SK-N-SH treated with all-trans-retinoic acid at 6 μM for 48 hours (cell line): ENCODE results near the gene SPDL1.
"Not testable (repeated sequence)": the region's sequence is repeated elsewhere in the genome, so short reads cannot be mapped to it uniquely, and the experiment has no call there.

Source experiments
- ESRRG ChIP-seq: fragments of 250-450 bp; sonication (Bioruptor Pico); IDR thresholded peaks from 2 replicates; pipeline ENCODE4 v1.6.1; 2021; ENCODE audit warnings: mild to moderate bottlenecking
- ISL1 ChIP-seq: fragments of 250-450 bp; sonication (Bioruptor Pico); IDR thresholded peaks from 2 replicates; pipeline ENCODE4 v2.1.2; 2022; ENCODE audit warnings: mild to moderate bottlenecking, moderate library complexity
- PPARA ChIP-seq: fragments of 250-450 bp; sonication (Bioruptor Pico); IDR thresholded peaks from 2 replicates; pipeline ENCODE4 v1.5.0; 2020; ENCODE audit warnings: mild to moderate bottlenecking, borderline replicate concordance
- SNAI2 ChIP-seq: fragments of 250-450 bp; sonication (Bioruptor Pico); IDR thresholded peaks from 2 replicates; pipeline ENCODE4 v1.5.0; 2020; ENCODE audit warnings: mild to moderate bottlenecking, moderate library complexity
- TCF4 ChIP-seq: fragments of 250-450 bp; sonication (Bioruptor Pico); IDR thresholded peaks from 2 replicates; pipeline ENCODE4 v1.8.0; 2021; ENCODE audit warnings: mild to moderate bottlenecking, moderate library complexity, borderline replicate concordance
- ZFP3 ChIP-seq: fragments of 250-450 bp; sonication (Bioruptor Pico); IDR thresholded peaks from 2 replicates; pipeline ENCODE4 v1.5.0; 2020; ENCODE audit warnings: mild to moderate bottlenecking, moderate library complexity
- ZFP30 ChIP-seq: fragments of 450-650 bp; formaldehyde crosslinking; IDR thresholded peaks from 2 replicates; pipeline ENCODE4 v1.5.0; 2022; ENCODE audit warnings: mild to moderate bottlenecking, moderate library complexity
- TF ChIP-seq, protein P1 (sequence below): fragments of 250-450 bp; sonication (Bioruptor Pico); IDR thresholded peaks from 2 replicates; pipeline ENCODE4 v1.5.0; 2020; ENCODE audit warnings: mild to moderate bottlenecking, moderate library complexity
- TF ChIP-seq, protein P2 (sequence below): fragments of 250-450 bp; sonication (Bioruptor Pico); IDR thresholded peaks from 2 replicates; pipeline ENCODE4 v1.8.0; 2020; ENCODE audit warnings: mild to moderate bottlenecking, moderate library complexity, borderline replicate concordance
- TF ChIP-seq, protein P3 (sequence below): fragments of 250-450 bp; sonication (Bioruptor Pico); IDR thresholded peaks from 2 replicates; pipeline ENCODE4 v1.5.1; 2020; ENCODE audit warnings: low read depth, mild to moderate bottlenecking, moderate library complexity

DNA sequence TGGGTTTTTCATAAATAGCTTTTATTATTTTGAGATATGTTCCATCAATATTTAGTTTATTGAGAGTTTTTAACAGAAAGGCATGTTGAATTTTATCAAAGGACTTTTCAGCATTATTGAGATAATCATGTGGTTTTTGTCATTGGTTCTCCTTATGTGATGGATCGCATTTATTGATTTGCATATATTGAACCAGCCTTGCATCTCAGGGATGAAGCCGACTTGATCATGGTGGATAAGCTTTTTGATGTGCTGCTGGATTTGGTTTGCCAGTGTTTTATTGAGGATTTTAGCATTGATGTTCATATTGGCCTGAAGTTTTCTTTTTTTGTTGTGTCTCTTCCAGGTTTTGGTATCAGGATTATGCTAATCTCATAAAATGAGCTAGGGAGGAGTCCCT, 40.7 kb downstream of the SPDL1 start:
- TF ChIP-seq, protein P1, sequence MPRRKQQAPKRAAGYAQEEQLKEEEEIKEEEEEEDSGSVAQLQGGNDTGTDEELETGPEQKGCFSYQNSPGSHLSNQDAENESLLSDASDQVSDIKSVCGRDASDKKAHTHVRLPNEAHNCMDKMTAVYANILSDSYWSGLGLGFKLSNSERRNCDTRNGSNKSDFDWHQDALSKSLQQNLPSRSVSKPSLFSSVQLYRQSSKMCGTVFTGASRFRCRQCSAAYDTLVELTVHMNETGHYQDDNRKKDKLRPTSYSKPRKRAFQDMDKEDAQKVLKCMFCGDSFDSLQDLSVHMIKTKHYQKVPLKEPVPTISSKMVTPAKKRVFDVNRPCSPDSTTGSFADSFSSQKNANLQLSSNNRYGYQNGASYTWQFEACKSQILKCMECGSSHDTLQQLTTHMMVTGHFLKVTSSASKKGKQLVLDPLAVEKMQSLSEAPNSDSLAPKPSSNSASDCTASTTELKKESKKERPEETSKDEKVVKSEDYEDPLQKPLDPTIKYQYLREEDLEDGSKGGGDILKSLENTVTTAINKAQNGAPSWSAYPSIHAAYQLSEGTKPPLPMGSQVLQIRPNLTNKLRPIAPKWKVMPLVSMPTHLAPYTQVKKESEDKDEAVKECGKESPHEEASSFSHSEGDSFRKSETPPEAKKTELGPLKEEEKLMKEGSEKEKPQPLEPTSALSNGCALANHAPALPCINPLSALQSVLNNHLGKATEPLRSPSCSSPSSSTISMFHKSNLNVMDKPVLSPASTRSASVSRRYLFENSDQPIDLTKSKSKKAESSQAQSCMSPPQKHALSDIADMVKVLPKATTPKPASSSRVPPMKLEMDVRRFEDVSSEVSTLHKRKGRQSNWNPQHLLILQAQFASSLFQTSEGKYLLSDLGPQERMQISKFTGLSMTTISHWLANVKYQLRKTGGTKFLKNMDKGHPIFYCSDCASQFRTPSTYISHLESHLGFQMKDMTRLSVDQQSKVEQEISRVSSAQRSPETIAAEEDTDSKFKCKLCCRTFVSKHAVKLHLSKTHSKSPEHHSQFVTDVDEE (CRISPR knock-in tag) = not testable (repeated sequence)
- TF ChIP-seq, protein P2, sequence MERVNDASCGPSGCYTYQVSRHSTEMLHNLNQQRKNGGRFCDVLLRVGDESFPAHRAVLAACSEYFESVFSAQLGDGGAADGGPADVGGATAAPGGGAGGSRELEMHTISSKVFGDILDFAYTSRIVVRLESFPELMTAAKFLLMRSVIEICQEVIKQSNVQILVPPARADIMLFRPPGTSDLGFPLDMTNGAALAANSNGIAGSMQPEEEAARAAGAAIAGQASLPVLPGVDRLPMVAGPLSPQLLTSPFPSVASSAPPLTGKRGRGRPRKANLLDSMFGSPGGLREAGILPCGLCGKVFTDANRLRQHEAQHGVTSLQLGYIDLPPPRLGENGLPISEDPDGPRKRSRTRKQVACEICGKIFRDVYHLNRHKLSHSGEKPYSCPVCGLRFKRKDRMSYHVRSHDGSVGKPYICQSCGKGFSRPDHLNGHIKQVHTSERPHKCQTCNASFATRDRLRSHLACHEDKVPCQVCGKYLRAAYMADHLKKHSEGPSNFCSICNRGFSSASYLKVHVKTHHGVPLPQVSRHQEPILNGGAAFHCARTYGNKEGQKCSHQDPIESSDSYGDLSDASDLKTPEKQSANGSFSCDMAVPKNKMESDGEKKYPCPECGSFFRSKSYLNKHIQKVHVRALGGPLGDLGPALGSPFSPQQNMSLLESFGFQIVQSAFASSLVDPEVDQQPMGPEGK (CRISPR knock-in tag) = not testable (repeated sequence)
- not testable (repeated sequence) for TF ChIP-seq ZFP3; TCF4; PPARA (CRISPR knock-in tag); SNAI2 (CRISPR knock-in tag); ESRRG (CRISPR knock-in tag); ZFP30 (CRISPR knock-in tag); ISL1 (CRISPR knock-in tag)
- TF ChIP-seq, protein P3, sequence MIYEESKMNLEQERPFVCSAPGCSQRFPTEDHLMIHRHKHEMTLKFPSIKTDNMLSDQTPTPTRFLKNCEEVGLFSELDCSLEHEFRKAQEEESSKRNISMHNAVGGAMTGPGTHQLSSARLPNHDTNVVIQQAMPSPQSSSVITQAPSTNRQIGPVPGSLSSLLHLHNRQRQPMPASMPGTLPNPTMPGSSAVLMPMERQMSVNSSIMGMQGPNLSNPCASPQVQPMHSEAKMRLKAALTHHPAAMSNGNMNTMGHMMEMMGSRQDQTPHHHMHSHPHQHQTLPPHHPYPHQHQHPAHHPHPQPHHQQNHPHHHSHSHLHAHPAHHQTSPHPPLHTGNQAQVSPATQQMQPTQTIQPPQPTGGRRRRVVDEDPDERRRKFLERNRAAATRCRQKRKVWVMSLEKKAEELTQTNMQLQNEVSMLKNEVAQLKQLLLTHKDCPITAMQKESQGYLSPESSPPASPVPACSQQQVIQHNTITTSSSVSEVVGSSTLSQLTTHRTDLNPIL (CRISPR knock-in tag) = not testable (repeated sequence)
